K562 (cell line): ENCODE measurements around the gene CIAO2A. TPM values are rescaled to one million over a fixed set of nuclear protein-coding genes. Genes with fewer than 3 reads are reported as not detected.

Source experiments
- ARNT ChIP-seq, 2 experiments: fragments of 450-650 bp; IDR thresholded peaks; 2 replicates each; pipeline ENCODE4 v1.6.1; 2016; ENCODE audit warnings: mild to moderate bottlenecking in 1 of 2
- CUX1 ChIP-seq: fragments of 200-800 bp; sonication (Bioruptor generic); IDR thresholded peaks from 2 replicates; pipeline ENCODE4 v1.6.1; 2016; ENCODE audit warnings: missing genetic modification characterization, missing compliant biosample characterization
- FOXJ2 ChIP-seq: fragments of 200-800 bp; sonication (Bioruptor generic); IDR thresholded peaks from 2 replicates; pipeline ENCODE4 v1.6.1; 2016; ENCODE audit warnings: missing genetic modification characterization, missing compliant biosample characterization
- IRF1 ChIP-seq: sonication (generic); formaldehyde crosslinking; IDR thresholded peaks from 2 replicates; pipeline ENCODE4 v1.8.0; 2022; ENCODE audit warnings: missing genetic modification reagents, mild to moderate bottlenecking, borderline replicate concordance
- KDM4B ChIP-seq, 2 experiments: fragments of 450-650 bp in 1 of 2; sonication (generic) in 1 of 2; IDR thresholded peaks; 2 replicates each; pipeline ENCODE4 v1.6.1; 2016 to 2017; ENCODE audit warnings: borderline replicate concordance in 2 of 2, antibody characterized with exemption in 1 of 2, low read depth in 1 of 2, mild to moderate bottlenecking in 1 of 2
- MITF ChIP-seq: IDR thresholded peaks from 2 replicates; pipeline ENCODE4 v1.6.1; 2014; ENCODE audit warnings: antibody characterized with exemption
- PHF21A ChIP-seq: fragments of 450-650 bp; IDR thresholded peaks from 2 replicates; pipeline ENCODE4 v1.6.1; 2017; ENCODE audit warnings: low read depth, borderline replicate concordance
- PML ChIP-seq: IDR thresholded peaks from 2 replicates; pipeline ENCODE4 v1.6.1; 2012; ENCODE audit warnings: low read length, inconsistent platforms
- POLR2G ChIP-seq: fragments of 200-400 bp; formaldehyde crosslinking; IDR thresholded peaks from 2 replicates; pipeline ENCODE4 v1.6.1; 2017; ENCODE audit warnings: low read depth, mild to moderate bottlenecking, antibody characterized with exemption, low read length, moderate library complexity
- PTRF ChIP-seq: fragments of 450-650 bp; IDR thresholded peaks from 2 replicates; pipeline ENCODE4 v1.6.1; 2016; ENCODE audit warnings: mild to moderate bottlenecking, missing genetic modification characterization, missing compliant biosample characterization
- PYGO2 ChIP-seq: fragments of 450-650 bp; IDR thresholded peaks from 2 replicates; pipeline ENCODE4 v1.6.1; 2016; ENCODE audit warnings: mild to moderate bottlenecking, missing genetic modification characterization, moderate library complexity, missing compliant biosample characterization
- RBM14 ChIP-seq: fragments of 200-400 bp; formaldehyde crosslinking; IDR thresholded peaks from 2 replicates; pipeline ENCODE4 v1.6.1; 2018; ENCODE audit warnings: low read depth, mild to moderate bottlenecking, low read length, moderate library complexity, borderline replicate concordance; ENCODE audit not compliant: insufficient read depth
- RNF2 ChIP-seq: sonication (generic); IDR thresholded peaks from 2 replicates; pipeline ENCODE4 v1.6.1; 2016
- SREBF2 ChIP-seq: sonication (generic); formaldehyde crosslinking; IDR thresholded peaks from 2 replicates; pipeline ENCODE4 v1.4.0; 2020; ENCODE audit warnings: mild to moderate bottlenecking, missing genetic modification reagents
- SUPT5H ChIP-seq: fragments of 450-650 bp; IDR thresholded peaks from 2 replicates; pipeline ENCODE4 v1.6.1; 2016
- THRA ChIP-seq: fragments of 450-650 bp; IDR thresholded peaks from 2 replicates; pipeline ENCODE4 v1.6.1; 2017; ENCODE audit warnings: mild to moderate bottlenecking, moderate library complexity
- TRIM28 ChIP-seq: fragments of 450-650 bp; IDR thresholded peaks from 2 replicates; pipeline ENCODE4 v1.6.1; 2017
- XRCC4 ChIP-seq: IDR thresholded peaks from one replicate; pipeline ENCODE4 v1.6.1; 2011; ENCODE audit not compliant: insufficient read depth, insufficient read length; ENCODE audit errors: extremely low read depth
- ZNF12 ChIP-seq: sonication (generic); formaldehyde crosslinking; IDR thresholded peaks from 2 replicates; pipeline ENCODE4 v1.4.0; 2020; ENCODE audit warnings: mild to moderate bottlenecking, missing genetic modification reagents
- ZNF263 ChIP-seq: sonication (generic); formaldehyde crosslinking; IDR thresholded peaks from 2 replicates; pipeline ENCODE4 v1.8.0; 2022; ENCODE audit warnings: mild to moderate bottlenecking, missing genetic modification reagents, borderline replicate concordance
- ZNF77 ChIP-seq: fragments of 250-450 bp; sonication (Bioruptor Pico); IDR thresholded peaks from 2 replicates; pipeline ENCODE4 v1.5.0; 2020
- polyA plus RNA-seq, 8 experiments: library from polyadenylated mRNA; depleted of rRNA in 4 of 8; stranded (reverse) in 5 of 8; unstranded in 3 of 8; fragments of >200 nt; fragmentation: Nextera tagmentation in 2 of 8; fragmentation: Illumina TruSeq in 1 of 8; extraction: Ambion mirVana in 2 of 8; extraction: Trizol in 1 of 8; gene quantifications; 2 replicates each; pipeline versions ENCODE4 v1.2.1 to v1.2.3, GENCODE V29; 2011 to 2014; ENCODE audit warnings: inconsistent platforms in 1 of 8, missing spikeins in 1 of 8
- total RNA-seq, 7 experiments: library from RNA; depleted of rRNA in 6 of 7; stranded (reverse); fragments of >200 nt in 6 of 7; fragmentation: Illumina TruSeq in 2 of 7; extraction: Trizol in 2 of 7; gene quantifications; 2 replicates each; pipeline versions ENCODE4 v1.2.1 to v1.2.3, GENCODE V29; 2011 to 2021; ENCODE audit warnings: low replicate concordance in 1 of 7

Gene CIAO2A
- total and polyA plus RNA-seq, 9 of the 15 experiments (the other 6 are each of a cell fraction or from before 2014, with no cell fraction given), result 161 to 429 (median 313) TPM

GRCh38 chr15:64092864-64093626 lies 593 bp downstream of the CIAO2A start (continued):
- no peak for TF ChIP-seq PYGO2
- TF ChIP-seq PTRF (tag), result no peak
- TF ChIP-seq POLR2G, result no peak
- TF ChIP-seq ZNF263, result no peak; the same call in 1 of the 2 replicates
- TF ChIP-seq FOXJ2 (tag), result no peak
- no peak for TF ChIP-seq THRA
- no peak for TF ChIP-seq XRCC4
- TF ChIP-seq ARNT (IDR thresholded peaks at IDR 0.05), result no peak
- no peak for TF ChIP-seq CUX1 (CRISPR knock-in tag)
- TF ChIP-seq RNF2, result no peak
- TF ChIP-seq SREBF2 (CRISPR knock-in tag), result no peak
- peak; percentile 44; the same call in 1 of the 2 replicates for TF ChIP-seq MITF
- TF ChIP-seq ZNF77 (CRISPR knock-in tag), result no peak
- TF ChIP-seq ZNF12 (CRISPR knock-in tag), result no peak
- TF ChIP-seq TRIM28, result 0 out of 2 replicates have a peak, but pooled peaks have one; percentile 12
- no peak for TF ChIP-seq PHF21A
- no peak for TF ChIP-seq KDM4B (IDR thresholded peaks at IDR 0.05; ENCODE audit: borderline replicate concordance in 2 of 2, low read depth in 1 of 2)
- TF ChIP-seq RBM14, result no peak
- TF ChIP-seq IRF1 (CRISPR knock-in tag), result no peak
- peak; percentile 16 for TF ChIP-seq PML
- no peak for TF ChIP-seq SUPT5H
